Inflammatory macrophage (primary cell): ENCODE measurements around the gene KCTD5.
A peak's percentile ranks its signal among the peaks of the same experiment; 100 is the strongest.
"Not testable (repeated sequence)": the region's sequence is repeated elsewhere in the genome, so short reads cannot be mapped to it uniquely, and the experiment has no call there.

Experiments
- DNase-seq, 2 donors: peaks; one replicate each; pipeline ENCODE4 v3.0.0-alpha.2; 2020 to 2022

Gene KCTD5

DNA sequence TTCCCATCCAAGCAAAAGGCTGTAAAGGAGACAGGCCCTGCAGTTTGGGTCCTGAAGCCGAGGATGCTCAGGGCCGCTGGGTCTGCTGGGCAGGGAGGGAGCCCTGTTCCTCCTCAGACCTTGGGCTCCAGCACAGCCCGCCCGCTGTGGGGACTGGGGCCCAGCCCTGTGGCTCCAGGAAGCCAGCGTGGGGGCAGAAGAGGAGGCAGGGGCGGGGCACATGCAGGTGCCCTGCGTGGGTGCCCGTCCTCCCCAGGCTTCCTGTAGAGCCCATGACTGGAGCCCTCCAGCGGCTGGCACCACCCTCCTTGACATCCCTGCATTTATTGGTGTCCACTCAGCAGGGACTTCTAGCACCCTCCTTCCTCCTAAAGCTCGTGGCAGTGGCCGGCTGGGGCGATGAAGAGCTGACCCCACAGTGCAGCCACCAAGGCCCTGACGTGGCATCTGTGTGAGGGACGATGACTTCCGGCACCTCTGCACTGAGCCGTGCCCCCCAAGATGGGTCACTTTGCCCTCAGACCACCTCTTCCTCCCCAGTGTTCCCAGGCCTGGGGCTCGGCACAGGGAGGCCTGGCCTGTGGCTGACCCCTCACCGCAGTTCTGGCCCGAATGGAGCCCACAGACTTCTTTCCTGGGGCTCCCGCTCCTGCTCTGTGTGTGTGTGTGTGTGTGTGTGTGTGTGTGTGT lies 27.8 kb downstream of the KCTD5 start:
- no peak for DNase-seq

DNA sequence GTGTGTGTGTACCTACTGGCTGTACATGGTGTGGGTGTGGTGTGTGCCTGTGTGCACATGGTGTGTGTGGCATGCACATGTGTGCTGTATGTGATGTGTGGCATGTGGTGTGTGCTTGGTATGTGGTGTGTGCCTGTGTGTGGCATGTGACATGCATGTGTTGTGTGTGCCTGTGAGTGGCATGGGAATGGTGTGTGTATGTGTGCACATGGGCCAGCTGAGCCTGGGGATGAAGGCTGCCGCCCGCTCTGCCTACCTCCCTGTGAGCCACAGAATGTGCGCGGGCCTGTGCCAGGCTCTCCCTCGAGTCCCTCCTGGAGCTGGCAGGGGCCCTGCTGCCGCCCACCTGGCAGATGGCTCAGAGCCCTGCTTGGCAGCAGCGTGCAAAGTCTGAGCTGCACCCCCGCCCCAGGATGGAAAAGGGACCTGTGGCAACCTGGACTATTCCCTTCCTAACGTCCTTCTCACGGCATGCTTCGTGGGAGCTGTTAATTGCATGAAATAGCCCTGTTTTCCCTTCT lies 28.4 kb downstream of the KCTD5 start:
- DNase-seq = no peak

DNA sequence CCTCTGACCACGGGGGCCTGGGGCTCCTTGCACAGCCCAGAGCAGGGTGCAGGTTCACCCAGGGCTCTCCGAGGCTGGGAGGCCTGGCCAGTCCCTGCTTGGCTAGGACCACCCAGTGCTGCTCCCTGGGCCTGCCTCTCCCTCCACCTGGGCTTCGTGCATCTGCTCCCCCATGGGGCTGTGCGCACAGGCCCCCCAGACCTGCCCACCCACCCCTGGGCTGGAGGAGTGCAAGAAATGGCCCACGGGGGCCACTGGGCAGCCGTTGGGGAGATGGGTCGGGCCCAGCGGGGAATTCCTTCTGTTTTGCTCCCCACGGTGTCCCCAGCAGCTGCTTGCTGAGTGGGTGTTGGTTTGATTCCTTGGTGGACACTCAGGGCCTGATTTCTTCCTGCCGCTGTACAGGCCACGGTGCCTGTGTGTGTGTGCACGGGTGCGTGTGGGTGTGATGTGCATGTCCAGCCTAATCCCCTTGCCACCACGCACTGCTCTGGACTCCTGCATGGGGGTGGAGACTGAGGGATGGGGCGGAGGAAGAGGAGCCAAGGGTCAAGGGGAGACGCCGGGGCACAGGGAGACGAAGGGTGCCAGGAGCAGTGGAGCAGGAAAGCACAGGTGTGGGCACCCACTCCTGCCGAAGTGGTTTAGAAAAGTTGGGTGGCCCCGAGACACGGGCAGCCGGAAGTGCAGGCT lies 29.2 kb downstream of the KCTD5 start:
- peak in 1 of 2 donors; percentile 2 for DNase-seq

DNA sequence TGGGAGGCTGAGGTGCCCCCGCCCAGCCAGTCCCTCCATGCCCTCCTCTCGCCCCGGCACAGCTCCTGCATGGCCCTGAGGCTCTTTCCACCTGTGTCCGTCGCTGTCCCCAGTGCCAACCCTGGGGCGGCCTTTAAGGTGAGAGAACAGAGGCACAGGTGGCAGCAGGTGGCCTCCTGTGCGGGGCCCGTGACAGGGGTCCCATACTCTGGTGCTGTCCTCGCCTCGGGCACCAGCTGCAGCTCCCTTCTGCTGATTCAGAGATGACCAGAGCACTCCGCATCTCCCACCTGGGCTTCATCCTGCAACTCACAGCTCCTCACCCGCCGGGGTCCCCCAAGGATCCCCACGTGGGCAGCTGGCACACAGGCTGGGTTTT lies 29.7 kb downstream of the KCTD5 start:
- no peak for DNase-seq

DNA sequence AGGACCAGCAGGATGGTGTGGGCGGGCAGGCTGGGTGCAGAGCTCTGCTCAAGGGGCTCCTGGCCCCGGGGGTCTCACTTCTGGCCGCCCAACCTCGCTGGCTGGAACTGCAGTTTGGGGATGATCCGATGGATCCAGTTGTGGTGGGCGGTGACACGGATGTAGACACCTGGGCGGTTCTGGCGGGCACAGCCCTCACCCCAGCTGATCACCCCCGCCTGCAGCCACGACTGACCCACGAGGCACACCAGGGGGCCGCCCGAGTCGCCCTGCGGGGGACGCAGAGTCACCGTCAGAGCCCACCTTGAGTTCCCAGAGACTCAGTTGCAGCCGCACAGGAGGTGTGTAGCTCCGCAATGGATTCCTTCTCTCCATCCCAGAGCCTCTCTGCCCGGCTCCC lies 30.2 kb downstream of the KCTD5 start:
- DNase-seq = no peak

DNA sequence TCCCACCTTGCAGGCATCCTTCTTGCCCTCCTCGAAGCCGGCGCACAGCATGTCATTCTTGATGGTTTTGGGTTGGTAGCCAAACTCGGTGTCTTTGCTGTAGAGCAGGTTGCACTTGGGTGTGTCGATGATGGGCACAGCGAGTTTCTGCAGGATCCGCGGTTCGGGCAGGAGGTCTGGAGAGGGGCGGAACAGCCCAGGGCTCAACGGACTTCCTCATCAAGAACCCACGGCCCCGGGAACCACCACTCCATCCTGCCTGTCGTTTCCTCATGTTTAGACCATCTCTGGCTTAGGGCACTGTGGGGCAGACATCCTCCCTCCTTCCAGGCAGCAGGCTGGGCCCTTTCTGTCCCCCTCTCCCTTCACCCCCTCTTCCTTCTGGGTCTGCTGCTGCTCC lies 31.2 kb downstream of the KCTD5 start:
- peak in 1 of 2 donors; percentile 22 for DNase-seq

DNA sequence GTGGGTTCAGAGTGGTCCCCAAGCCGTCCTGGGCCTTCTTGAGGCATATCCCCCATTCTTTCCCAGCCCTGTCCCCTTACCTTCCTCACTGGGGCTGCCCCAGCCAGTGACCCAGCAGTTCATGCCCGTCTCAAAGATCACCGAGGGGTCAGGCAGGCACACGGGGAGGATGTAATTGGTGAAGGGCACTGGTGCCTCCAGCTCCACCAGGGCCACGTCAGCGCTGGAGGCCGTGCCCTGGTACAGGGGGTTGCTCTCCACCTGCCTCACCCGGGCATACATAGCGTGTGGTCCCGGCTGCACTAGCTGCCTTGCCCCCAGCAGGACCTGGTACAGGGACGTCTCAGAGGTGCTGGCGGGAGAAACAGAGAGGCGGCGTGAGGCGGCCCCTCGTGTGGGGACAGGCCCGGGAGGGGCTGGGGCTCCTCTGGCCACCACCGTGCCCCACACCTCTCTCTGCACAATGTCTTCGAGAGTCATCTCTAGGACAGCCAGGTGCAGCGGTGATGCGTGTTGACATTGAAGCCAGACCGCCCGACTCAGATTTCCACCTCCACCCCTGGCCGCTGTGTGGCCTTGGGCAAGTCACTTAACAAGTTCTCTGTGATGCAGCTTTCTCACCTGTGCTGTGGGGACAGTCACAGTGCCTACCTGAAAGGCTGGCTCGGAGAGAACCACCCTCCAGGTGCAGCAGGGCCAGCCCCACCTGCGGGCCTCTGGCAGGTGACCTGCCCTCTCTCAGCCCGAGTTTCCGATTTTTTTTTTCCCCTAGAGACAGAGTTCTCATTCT lies 31.9 kb downstream of the KCTD5 start:
- no peak for DNase-seq

DNA sequence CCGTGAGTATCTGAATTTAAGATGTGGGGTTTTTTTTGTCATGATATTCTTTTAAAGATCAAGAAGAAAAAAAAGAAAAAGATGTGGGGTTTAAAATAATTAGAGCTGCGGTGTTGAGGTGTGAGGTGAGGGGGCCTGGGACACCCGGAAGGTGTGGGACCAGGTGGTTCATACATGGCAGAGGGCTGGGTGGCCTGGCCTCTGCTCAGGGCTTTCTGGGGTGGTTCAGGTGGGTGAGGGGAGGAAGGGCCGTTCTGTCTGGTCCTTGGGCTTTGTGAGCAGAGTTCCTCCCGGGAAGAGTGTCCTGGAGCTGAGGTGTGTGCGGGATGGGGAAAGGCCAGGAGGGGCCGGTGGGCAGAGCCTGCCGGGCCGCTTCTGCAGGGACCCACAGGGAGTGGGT lies 32.7 kb downstream of the KCTD5 start:
- DNase-seq = no peak

DNA sequence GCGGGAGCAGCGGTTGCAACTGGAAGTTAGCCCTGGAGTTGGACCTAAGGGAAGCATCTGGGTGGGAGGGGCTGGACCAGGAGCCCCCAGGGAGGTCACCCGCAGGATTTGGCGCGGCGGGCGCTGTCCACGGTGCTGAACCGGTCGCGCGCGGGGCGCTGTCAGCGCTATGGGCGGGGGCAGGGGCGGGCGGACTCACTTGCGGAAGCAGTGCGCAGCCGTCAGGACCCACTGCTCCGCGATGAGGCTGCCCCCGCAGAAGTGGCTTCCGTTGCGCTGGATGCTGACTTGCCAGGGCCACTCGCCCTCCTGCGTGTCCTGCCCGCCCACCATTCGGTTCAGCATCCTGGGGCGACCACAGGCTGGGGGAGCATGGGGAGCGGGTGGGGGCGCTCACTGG lies 33.2 kb downstream of the KCTD5 start:
- DNase-seq = peak; percentile 68 to 86

DNA sequence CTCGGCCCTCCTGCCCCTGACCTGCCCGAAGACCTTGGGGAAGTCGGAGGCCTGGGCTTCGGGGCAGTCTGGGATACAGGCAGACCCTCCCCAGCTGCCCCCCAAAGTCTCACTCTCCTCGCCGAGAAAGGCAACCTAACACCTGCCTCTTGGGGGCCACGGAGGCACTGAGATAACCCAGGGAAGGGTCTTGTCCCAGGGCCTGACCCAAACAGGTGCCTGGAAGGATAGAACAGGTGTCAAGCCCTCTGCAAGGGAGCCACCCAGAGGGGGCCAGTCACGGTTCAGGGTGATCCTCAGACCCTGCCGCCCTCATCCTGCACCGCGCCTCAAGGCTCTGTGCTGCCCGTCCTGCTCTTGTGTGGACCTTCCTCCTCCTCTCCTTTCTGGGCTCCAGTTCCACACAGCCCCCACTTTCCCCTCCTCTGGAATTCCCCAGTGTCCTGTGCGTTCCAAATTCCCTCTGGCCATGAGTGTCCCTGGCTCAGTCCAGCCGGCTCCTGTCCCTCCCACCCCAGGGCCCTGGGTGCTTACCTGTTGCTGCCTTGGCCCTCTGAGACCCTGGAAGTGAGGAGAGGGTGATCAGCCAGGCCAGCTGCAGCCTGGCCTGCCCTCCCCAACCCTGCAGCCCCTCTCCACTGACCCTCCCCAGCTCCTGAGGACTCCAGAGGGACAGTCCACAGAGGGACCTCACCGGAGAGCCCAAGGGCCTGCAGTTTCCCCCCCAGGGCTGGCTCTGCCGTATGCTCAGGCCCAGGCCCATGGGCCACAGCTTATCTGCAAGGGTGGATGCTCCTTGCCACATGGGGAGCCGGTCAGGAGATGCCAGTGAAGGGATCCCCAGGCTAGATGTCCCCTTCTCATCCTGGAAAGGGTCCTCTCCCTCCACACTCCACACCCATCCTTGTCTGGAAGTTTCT lies 33.9 kb downstream of the KCTD5 start:
- no peak for DNase-seq

DNA sequence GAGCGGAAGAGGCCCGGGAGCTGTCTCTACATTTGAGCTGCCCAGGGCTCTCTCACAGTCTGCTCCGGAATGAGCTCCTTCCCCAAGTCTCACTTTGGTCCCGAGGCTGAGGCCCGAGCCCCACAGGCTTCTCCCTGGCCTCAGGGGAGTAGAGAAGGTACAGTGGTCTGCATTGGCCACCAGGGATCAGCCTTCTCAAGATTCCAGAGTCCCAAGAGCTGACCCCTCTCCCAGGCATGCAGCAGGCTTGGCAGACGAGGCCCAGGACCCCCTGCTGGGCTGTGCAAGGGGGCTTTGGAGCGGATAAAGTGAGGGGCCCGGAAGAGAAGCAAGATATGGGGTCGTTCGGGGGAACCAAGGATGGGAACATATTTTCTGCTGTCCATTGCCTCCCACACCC lies 34.6 kb downstream of the KCTD5 start:
- no peak for DNase-seq

DNA sequence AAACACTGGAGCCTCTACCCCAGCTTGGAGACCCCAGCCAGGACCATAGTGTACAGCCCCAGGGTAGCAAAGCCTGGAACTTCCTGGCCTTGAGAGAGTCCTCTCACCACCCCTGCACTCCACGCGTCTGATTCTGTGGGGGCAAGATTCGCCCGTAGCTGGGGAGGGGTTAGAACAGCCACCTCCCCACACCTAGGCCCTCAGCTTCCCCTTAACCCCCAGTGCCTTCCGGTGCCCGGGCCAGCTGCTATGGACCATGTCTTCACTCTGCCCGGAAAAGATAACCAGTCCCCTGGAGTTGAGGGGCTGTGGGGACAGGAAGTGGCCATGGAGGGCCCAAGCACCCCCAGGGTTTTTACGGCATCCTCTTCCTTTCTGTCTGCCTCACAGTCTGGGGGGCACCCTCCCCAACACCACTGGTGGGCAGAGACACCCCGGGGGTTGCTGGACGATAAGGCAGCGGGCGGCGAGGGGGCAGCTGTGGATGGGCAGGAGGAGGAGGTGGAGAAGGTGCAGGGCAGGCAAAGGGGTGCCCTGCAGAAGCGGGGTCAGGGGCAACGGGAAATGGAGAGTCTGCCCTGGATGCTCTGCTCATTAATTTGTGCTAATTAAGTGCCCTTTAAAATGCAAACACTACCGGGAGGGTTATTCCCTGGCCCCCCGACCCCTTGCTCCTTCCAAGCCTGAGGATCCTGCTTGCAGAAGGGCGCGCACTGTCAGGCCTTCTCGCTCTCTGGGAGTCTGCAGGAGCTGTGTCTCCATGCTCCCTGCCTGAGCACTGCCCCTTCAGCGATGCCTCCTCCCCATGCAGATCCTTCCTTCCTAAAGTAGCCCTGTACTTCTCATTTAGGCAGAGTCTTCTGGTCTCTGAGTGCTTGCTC lies 35.3 kb downstream of the KCTD5 start:
- no peak for DNase-seq

DNA sequence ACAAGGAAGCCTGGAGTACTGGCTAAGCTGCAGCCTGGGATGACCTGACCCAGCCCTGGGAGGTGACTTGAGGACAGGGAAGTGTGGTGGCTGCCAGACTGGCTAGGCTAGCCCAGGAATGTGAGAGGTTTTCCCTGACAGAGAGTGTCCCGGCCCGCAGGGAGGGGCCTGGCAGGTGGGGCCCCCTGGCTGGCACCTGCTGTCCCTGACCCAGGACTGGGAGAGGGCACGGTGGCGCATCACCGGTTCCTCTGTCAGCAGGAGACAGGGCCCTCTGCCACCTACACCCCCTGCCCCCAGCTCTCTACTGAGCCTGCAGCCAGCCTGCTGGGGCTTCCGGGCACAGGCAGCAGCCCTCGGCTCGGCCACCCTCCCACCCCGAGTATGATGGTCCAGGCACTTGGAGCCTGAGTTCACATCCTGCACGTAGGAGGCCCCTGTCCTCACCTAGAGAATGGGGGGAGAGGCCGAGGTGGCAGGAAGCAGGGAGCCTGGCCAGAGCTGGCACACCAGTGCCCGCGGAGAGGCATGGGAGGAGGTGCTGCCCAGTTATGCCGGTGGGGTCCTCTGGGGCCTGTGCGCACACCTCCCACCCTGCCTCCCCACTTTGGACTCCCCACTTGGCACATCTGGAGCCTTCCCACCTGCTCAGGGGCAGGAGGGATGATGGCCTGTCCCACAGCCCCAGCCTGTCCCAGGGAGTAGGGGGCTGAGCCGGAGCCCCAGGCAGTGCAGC lies 37.2 kb downstream of the KCTD5 start:
- no peak for DNase-seq

DNA sequence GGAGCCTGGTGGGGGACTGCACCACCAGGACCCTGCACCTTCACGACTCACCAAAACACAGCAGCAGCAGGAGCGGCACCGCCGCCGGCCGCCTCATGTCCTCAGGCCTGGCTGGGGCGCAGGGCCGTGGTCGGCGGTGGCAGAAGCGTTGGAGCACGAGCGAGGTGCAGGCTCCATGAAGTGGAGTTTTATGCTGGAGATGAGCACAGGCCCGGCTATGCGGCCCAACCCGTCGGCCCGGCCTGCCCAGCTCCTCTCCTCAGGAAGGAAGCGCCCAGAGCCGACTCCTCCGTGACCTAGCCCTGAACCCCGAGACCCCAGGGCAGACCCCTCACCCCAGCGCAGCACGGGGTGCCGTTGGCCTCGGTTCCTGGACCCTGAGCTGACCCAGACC lies 37.7 kb downstream of the KCTD5 start, which contains the start of gene PRSS27:
TSS of gene PRSS27 (minus strand) at position 161 of the 394 bp plus-strand sequence. CDS start at position 97, 64 bp downstream.
- no peak for DNase-seq

DNA sequence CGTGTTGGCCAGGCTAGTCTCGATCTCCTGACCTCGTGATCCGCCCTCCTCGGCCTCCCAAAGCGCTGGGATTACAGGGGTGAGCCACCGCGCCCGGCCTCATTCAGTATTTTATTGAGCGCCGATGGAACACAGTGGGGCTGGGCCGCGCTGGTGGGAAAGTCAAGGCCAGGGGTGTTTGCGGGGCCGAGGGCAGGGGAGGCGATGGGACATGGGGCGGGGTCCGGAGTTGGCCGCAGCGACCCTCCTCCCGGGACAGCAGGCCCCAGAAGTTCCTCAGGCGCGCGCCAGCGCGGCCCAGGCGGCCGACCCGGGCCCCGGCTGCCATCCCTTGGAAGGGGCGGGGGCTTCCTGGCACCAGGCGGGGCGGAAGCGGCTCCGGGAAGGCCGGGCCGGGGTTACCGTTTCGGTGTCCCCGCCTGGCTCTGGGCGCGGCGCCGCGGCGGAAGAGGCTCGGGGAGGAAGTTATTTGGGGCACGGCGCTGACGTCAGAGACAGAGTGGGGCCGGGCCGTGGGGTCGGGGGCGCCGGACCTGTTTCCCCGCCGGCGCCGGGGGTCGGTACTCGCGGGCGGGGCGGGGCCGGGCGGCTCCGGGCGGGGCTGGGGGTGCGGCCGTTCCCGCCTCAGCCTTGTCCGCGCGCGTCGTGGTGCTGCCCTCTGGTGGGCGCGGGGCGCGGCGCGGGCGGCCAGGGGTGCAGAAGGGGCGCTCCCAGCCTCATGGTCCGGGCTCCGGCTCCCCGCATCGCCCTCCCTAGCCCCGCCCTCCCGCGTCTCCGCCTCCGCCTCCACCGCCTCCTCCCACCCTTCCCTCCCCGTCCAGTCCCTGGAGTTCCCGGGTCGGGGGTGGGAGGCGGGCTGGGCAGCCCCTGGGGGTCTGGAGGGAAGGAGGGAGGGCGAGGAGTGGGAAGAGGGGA lies 38.7 kb downstream of the KCTD5 start:
- DNase-seq = peak; percentile 83 to 85

DNA sequence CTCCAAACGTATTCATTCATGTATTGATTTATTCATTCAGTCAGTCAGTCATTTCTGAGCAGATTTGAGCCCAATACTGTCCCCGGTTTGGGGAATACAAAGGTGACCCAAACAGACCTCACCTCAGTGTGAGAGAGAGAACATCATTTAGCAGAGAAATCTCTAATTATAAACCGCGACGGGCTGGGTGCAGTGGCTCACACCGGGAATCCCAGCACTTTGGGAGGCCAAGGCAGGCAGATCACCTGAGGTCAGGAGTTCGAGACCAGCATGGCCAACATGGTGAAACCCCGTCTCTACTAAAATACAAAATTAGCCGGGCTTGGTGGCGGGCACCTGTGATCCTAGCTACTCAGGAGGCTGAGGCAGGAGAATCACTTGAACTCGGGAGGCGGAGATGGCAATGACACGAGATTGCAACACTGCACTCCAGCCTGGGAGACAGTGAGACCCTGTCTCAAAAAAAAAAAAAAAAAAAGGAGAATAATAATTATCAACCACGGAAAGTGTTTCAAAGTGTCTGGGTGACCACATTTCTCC lies 39.4 kb downstream of the KCTD5 start:
- not testable (repeated sequence) for DNase-seq

DNA sequence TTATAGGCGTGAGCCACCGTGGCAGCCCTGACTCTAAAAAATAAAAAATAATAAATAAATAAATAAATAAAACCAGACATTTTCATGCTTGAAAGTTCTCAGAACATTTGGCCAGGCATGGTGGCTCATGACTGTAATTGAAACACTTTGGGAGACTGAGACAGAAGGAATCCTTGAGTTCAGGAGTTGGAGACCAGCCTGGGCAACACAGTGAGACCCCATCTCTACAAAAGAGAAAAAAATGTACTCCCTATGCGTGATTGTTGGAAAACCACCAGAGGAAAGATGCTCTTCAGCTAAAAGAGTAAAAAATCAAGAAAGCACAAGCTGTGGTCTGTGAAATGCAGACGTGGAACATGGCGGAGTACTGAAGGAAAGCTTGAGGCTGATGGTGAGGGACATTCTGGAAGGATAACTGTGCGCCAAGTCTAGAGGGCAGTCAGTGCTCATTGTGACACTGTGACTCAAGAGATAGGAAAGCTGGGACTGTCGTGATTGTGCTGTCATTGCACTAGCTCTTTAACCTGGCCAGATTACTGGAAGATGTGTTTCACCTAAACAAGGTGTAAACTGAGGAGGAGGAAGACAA lies 41.9 kb downstream of the KCTD5 start:
- no peak for DNase-seq

DNA sequence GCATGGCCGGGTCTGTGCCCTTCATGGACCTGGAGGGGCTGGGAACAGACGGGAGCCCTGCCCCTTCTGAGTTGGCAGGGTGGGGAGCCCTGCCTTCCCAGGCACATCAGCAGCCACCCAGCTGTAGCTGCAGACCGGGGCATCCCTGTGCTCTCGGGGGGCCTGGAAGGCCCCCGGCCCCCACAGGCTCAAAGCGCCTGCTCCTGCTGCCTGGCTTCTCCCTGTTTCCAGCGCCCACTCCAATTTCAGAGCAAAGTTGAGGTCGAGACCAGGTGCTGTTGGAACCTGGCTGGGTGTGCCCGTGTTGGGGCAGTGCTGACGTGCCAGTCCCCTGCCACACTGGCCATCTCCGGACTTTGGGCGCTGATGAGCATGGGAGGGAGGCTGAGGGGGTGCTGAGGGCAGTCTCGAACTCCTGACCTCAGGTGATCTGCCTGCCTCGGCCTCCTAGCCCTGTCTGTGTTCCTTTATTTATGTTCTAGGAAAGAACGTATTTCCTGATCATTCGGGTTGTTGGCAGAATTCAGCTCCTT lies 42.6 kb downstream of the KCTD5 start:
- no peak for DNase-seq
